KG1 (cell line): ENCODE data around the gene TPI1.

ENCODE experiments used
- DNase-seq: peaks from one replicate; lab custom pipeline; 2025; lab: John Stamatoyannopoulos, UW

The TPI1 gene

GRCh38 chr12:6828781-6829535 is 38.4 kb upstream of the TPI1 start:
- DNase-seq: no peak

- DNase-seq: peak; percentile 13
Measured at GRCh38 chr12:6829536-6830220, 37.7 kb upstream of the TPI1 start.

GRCh38 chr12:6830286-6830890 is 36.9 kb upstream of the TPI1 start:
- no peak for DNase-seq

- DNase-seq: no peak
Measured at GRCh38 chr12:6830999-6831398, 36.3 kb upstream of the TPI1 start.

- DNase-seq: no peak
Measured at GRCh38 chr12:6831450-6831995, 35.8 kb upstream of the TPI1 start.

GRCh38 chr12:6832125-6832524 is 35.2 kb upstream of the TPI1 start:
- DNase-seq: no peak

- no peak for DNase-seq
Measured at GRCh38 chr12:6833189-6833890, 34.0 kb upstream of the TPI1 start.

GRCh38 chr12:6834254-6834653 is 33.1 kb upstream of the TPI1 start:
- DNase-seq: no peak

- DNase-seq: no peak
Measured at GRCh38 chr12:6834873-6835272, 32.5 kb upstream of the TPI1 start.

GRCh38 chr12:6836851-6837250 is 30.5 kb upstream of the TPI1 start:
- DNase-seq: no peak

GRCh38 chr12:6837370-6838060 is 29.8 kb upstream of the TPI1 start:
- DNase-seq: no peak

GRCh38 chr12:6838854-6839253 is 28.5 kb upstream of the TPI1 start:
- DNase-seq: no peak

GRCh38 chr12:6839482-6840201 is 27.7 kb upstream of the TPI1 start:
- DNase-seq: no peak

GRCh38 chr12:6840330-6840729 is 27.0 kb upstream of the TPI1 start:
- no peak for DNase-seq

- no peak for DNase-seq
Measured at GRCh38 chr12:6840761-6841515, 26.4 kb upstream of the TPI1 start, which contains the start of gene GNB3. Gene GNB3, plus strand, starts transcription at chr12:6840925. Its CDS starts 363 bp downstream, at chr12:6841288.

GRCh38 chr12:6842075-6842474 is 25.3 kb upstream of the TPI1 start:
- DNase-seq: no peak

GRCh38 chr12:6843118-6843902 is 24.0 kb upstream of the TPI1 start:
- no peak for DNase-seq

GRCh38 chr12:6845395-6845794 is 21.9 kb upstream of the TPI1 start:
- DNase-seq: no peak

- DNase-seq: no peak
Measured at GRCh38 chr12:6846316-6846869, 20.9 kb upstream of the TPI1 start.
